IgD-negative memory B cell (primary cell): ENCODE data around the gene CINP. TPM values are rescaled to one million over a fixed set of nuclear protein-coding genes. Genes with fewer than 3 reads are reported as not detected.
"Not testable (repeated sequence)": the region's sequence is repeated elsewhere in the genome, so short reads cannot be mapped to it uniquely, and the experiment has no call there.

ENCODE experiments used
- H3K27ac Mint-ChIP-seq, 3 donors: one replicate each; pipeline ENCODE4 v1.8.0; 2020 to 2022; ENCODE audit warnings: mild to moderate bottlenecking in 3 of 3, mixed read lengths in 3 of 3, moderate library complexity in 1 of 3
- H3K27me3 Mint-ChIP-seq: one replicate; pipeline ENCODE4 v1.8.0; 2021; ENCODE audit warnings: mixed read lengths
- H3K36me3 Mint-ChIP-seq: one replicate; pipeline ENCODE4 v1.8.0; 2020; ENCODE audit warnings: mild to moderate bottlenecking, mixed read lengths
- H3K4me1 Mint-ChIP-seq, 3 donors: one replicate each; pipeline ENCODE4 v1.8.0; 2020 to 2022; ENCODE audit warnings: mixed read lengths in 3 of 3, mild to moderate bottlenecking in 1 of 3
- H3K4me3 Mint-ChIP-seq, 4 donors: one replicate each; pipeline ENCODE4 v1.8.0; 2020 to 2022; ENCODE audit warnings: mild to moderate bottlenecking in 4 of 4, mixed read lengths in 4 of 4, moderate library complexity in 3 of 4
- H3K9me3 Mint-ChIP-seq, 3 donors: one replicate each; pipeline ENCODE4 v1.8.0; 2020 to 2021; ENCODE audit warnings: mixed read lengths in 3 of 3, mild to moderate bottlenecking in 1 of 3
- polyA plus RNA-seq: library from polyadenylated mRNA; unstranded; fragments of 300-500 nt; fragmentation: Illumina TruSeq; gene quantifications from one replicate; pipeline ENCODE4 v1.2.3, GENCODE V29; 2021

CINP gene
- polyA plus RNA-seq, 1 donor from 2014 or later: 39.5 TPM

- no peaks in the 10 kb centered on the region for H3K36me3 Mint-ChIP-seq
- peak overlapping the region; percentile 86 to 99 (median 94) for H3K4me3 Mint-ChIP-seq
- H3K27ac Mint-ChIP-seq: peak overlapping the region; percentile 92 to 100 (median 96)
- H3K27me3 Mint-ChIP-seq: no peaks in the 10 kb centered on the region
- H3K9me3 Mint-ChIP-seq: peaks cover 0 to 2% (median 0%) of the 10 kb centered on the region in 3 donors
- H3K4me1 Mint-ChIP-seq: peaks cover 31 to 46% (median 33%) of the 10 kb centered on the region in 3 donors
These were observed 42.5 kb downstream of the CINP start for GRCh38 chr14:102320033-102320660.

GRCh38 chr14:102319351-102320032 lies 43.2 kb downstream of the CINP start, which contains the start of gene ZNF839:
Gene ZNF839 (plus strand): TSS chr14:102319746. CDS start chr14:102319766, 20 bp downstream.
- Mint-ChIP-seq H3K4me1 (peaks cover 37 to 53% (median 37%) of the 10 kb centered on the region in 3 donors), H3K36me3 (no peaks in the 10 kb centered on the region), H3K4me3 (peak within 1 kb of the TSS; percentile 95 to 99 (median 98)), H3K9me3 (peaks cover 0 to 2% (median 0%) of the 10 kb centered on the region in 3 donors), H3K27ac (peak within 1 kb of the TSS; percentile 98 to 100 (median 99)), H3K27me3 (peaks cover 1% of the 10 kb centered on the region)

- peak overlapping the region; percentile 95 to 99 (median 98) for H3K4me3 Mint-ChIP-seq
- H3K9me3 Mint-ChIP-seq: peaks cover 0 to 2% (median 0%) of the 10 kb centered on the region in 3 donors
- H3K27ac Mint-ChIP-seq: peak overlapping the region; percentile 98 to 100 (median 99)
- peaks cover 42 to 57% (median 42%) of the 10 kb centered on the region in 3 donors for H3K4me1 Mint-ChIP-seq
- peaks cover 1% of the 10 kb centered on the region for H3K27me3 Mint-ChIP-seq
- no peaks in the 10 kb centered on the region for H3K36me3 Mint-ChIP-seq
These were observed 43.9 kb downstream of the CINP start for GRCh38 chr14:102318781-102319276.

GRCh38 chr14:102317564-102318248 lies 45.0 kb downstream of the CINP start:
- H3K4me1 Mint-ChIP-seq: peaks cover 40 to 46% (median 40%) of the 10 kb centered on the region in 3 donors
- peak overlapping the region; percentile 95 to 99 (median 98) for H3K4me3 Mint-ChIP-seq

GRCh38 chr14:102316743-102317563 lies 45.7 kb downstream of the CINP start:
- Mint-ChIP-seq H3K9me3 (peaks cover 0 to 2% (median 0%) of the 10 kb centered on the region in 3 donors), H3K4me1 (peaks cover 37 to 46% (median 40%) of the 10 kb centered on the region in 3 donors), H3K4me3 (peak overlapping the region; percentile 95 to 99 (median 98)), H3K27me3 (peaks cover 1% of the 10 kb centered on the region), H3K36me3 (no peaks in the 10 kb centered on the region), H3K27ac (peak overlapping the region; percentile 99 to 100 (median 100))

More at GRCh38 chr14:102317564-102318248, 45.0 kb downstream of the CINP start:
- Mint-ChIP-seq H3K27ac (peak overlapping the region; percentile 95 to 100 (median 99)), H3K36me3 (no peaks in the 10 kb centered on the region), H3K9me3 (peaks cover 0 to 2% (median 0%) of the 10 kb centered on the region in 3 donors), H3K27me3 (peaks cover 1% of the 10 kb centered on the region)

GRCh38 chr14:102316338-102316742 lies 46.4 kb downstream of the CINP start:
- Mint-ChIP-seq H3K27me3 (peaks cover 1% of the 10 kb centered on the region), H3K4me1 (peaks cover 35 to 43% (median 37%) of the 10 kb centered on the region in 3 donors), H3K9me3 (peaks cover 0 to 2% (median 0%) of the 10 kb centered on the region in 3 donors), H3K36me3 (no peaks in the 10 kb centered on the region), H3K4me3 (peak overlapping the region; percentile 95 to 99 (median 98)), H3K27ac (peak overlapping the region; percentile 99 to 100 (median 100))

- H3K27me3 Mint-ChIP-seq: peaks cover 1% of the 10 kb centered on the region
- H3K9me3 Mint-ChIP-seq: peaks cover 0 to 2% (median 0%) of the 10 kb centered on the region in 3 donors
- peak overlapping the region; percentile 66 to 99 (median 92) for H3K4me3 Mint-ChIP-seq
- H3K27ac Mint-ChIP-seq: peak overlapping the region in 2 of 3 donors; percentile 64 to 100
- H3K36me3 Mint-ChIP-seq: no peaks in the 10 kb centered on the region
- H3K4me1 Mint-ChIP-seq: peaks cover 31 to 42% (median 33%) of the 10 kb centered on the region in 3 donors
These were observed 47.6 kb downstream of the CINP start for GRCh38 chr14:102315121-102315520.

GRCh38 chr14:102314242-102315011 lies 48.3 kb downstream of the CINP start:
- Mint-ChIP-seq H3K27me3 (peaks cover 1% of the 10 kb centered on the region), H3K27ac (peak overlapping the region; percentile 64 to 100 (median 71)), H3K4me1 (peaks cover 30 to 39% (median 33%) of the 10 kb centered on the region in 3 donors), H3K9me3 (peaks cover 0 to 2% (median 0%) of the 10 kb centered on the region in 3 donors), H3K4me3 (peak overlapping the region; percentile 88 to 99 (median 96)), H3K36me3 (no peaks in the 10 kb centered on the region)

GRCh38 chr14:102304611-102305506 lies 57.8 kb downstream of the CINP start, which contains the start of gene MOK:
Gene MOK (minus strand): TSS chr14:102305164. CDS start chr14:102304968, 196 bp downstream.
- Mint-ChIP-seq H3K9me3 (no peaks in the 10 kb centered on the region), H3K27me3 (peaks cover 2% of the 10 kb centered on the region), H3K4me1 (peaks cover 3 to 4% (median 4%) of the 10 kb centered on the region in 3 donors), H3K4me3 (peak within 1 kb of the TSS; percentile 82 to 98 (median 94)), H3K36me3 (no peaks in the 10 kb centered on the region), H3K27ac (peak within 1 kb of the TSS; percentile 93 to 99 (median 97))

GRCh38 chr14:102303664-102304063 lies 59.0 kb downstream of the CINP start:
- H3K4me1 Mint-ChIP-seq: peaks cover 3 to 4% (median 4%) of the 10 kb centered on the region in 3 donors
- H3K4me3 Mint-ChIP-seq: peak overlapping the region; percentile 16 to 86 (median 54)
- no peaks in the 10 kb centered on the region for H3K36me3 Mint-ChIP-seq
- H3K27ac Mint-ChIP-seq: peak overlapping the region in 2 of 3 donors; percentile 48 to 79
- H3K27me3 Mint-ChIP-seq: peaks cover 2% of the 10 kb centered on the region
- no peaks in the 10 kb centered on the region for H3K9me3 Mint-ChIP-seq

GRCh38 chr14:102298303-102299070 lies 64.2 kb downstream of the CINP start:
- not testable (repeated sequence) for H3K9me3 Mint-ChIP-seq, H3K4me3 Mint-ChIP-seq

More at GRCh38 chr14:102298303-102299070, 64.2 kb downstream of the CINP start:
- H3K27me3 Mint-ChIP-seq, H3K36me3 Mint-ChIP-seq, H3K4me1 Mint-ChIP-seq, H3K27ac Mint-ChIP-seq: not testable (repeated sequence)
